ENCODE data around the gene SOX10.

- TF ChIP-seq FOS (IDR thresholded peaks at IDR 0.05; ENCODE audit: low read depth, low read length) (no peak), RAD21 (IDR thresholded peaks at IDR 0.05; ENCODE audit: low read length) (no peak), CTCF (conservative IDR thresholded peaks at IDR 0.05; ENCODE audit: low read depth, low read length) (no peak), POLR2A (IDR thresholded peaks at IDR 0.05; ENCODE audit: low read depth, low read length) (no peak), MAZ (IDR thresholded peaks at IDR 0.05; ENCODE audit: borderline replicate concordance, low read depth, low read length) (no peak), RCOR1 (IDR thresholded peaks at IDR 0.05; ENCODE audit: insufficient replicate concordance, low read length) (no peak), USF2 (IDR thresholded peaks at IDR 0.05; ENCODE audit: low read depth, low read length) (no peak), CEBPB (IDR thresholded peaks at IDR 0.05; ENCODE audit: low read depth, low read length) (no peak), CHD1 (IDR thresholded peaks at IDR 0.05; ENCODE audit: low read depth, low read length) (no peak), MXI1 (IDR thresholded peaks at IDR 0.05; ENCODE audit: borderline replicate concordance, low read depth, low read length) (no peak), SMC3 (IDR thresholded peaks at IDR 0.05; ENCODE audit: low read depth, low read length) (no peak)
Measured at GRCh38 chr22:37983860-37984791, at the start of gene SOX10.
